ENCODE measurements around the gene GP9. TPM values are rescaled to one million over a fixed set of nuclear protein-coding genes. Genes with fewer than 3 reads are reported as not detected.

Gene GP9
- total and polyA plus RNA-seq, 2 experiments from 2014 or later = not detected

- Histone ChIP-seq H3K4me2 (no peak overlapping the region), H3K27ac (no peak overlapping the region), H3K4me3 (no peak overlapping the region), H4K20me1 (ENCODE audit: insufficient read depth, poor library complexity, severe bottlenecking) (no peaks in the 10 kb centered on the region), H3K36me3 (replicated peaks; ENCODE audit: insufficient read depth, low read depth) (no peaks in the 10 kb centered on the region), H3K79me2 (no peaks in the 10 kb centered on the region), H3K9me3 (ENCODE audit: low read depth) (no peaks in the 10 kb centered on the region), H3K27me3 (no peaks in the 10 kb centered on the region), H2AFZ (no peak overlapping the region), H3K4me1 (ENCODE audit: insufficient read depth) (peaks cover 2% of the 10 kb centered on the region), H3K9me2 (replicated peaks; ENCODE audit: insufficient read depth) (no peaks in the 10 kb centered on the region)
- TF ChIP-seq EZH2 (IDR thresholded peaks at IDR 0.05; ENCODE audit: borderline replicate concordance) = no peak
- TF ChIP-seq CTCF (IDR thresholded peaks at IDR 0.05; ENCODE audit: poor library complexity) = no peak
- TF ChIP-seq EZH2phosphoT487 (IDR thresholded peaks at IDR 0.05; ENCODE audit: low read depth, severe bottlenecking, unreplicated experiment) = no peak
- WGBS (ENCODE audit: low lambda C conversion rate, missing lambda C conversion rate) = 77% methylated on average over 10 of the region's 10 CpGs
- no peak for DNase-seq (ENCODE audit: low spot score)
These were observed 28.9 kb upstream of the GP9 start for GRCh38 chr3:129031476-129032215.

GRCh38 chr3:129032716-129033115 is 27.9 kb upstream of the GP9 start:
- Histone ChIP-seq H3K4me3 (no peak overlapping the region), H3K36me3 (replicated peaks; ENCODE audit: insufficient read depth, low read depth) (no peaks in the 10 kb centered on the region), H3K9me3 (ENCODE audit: low read depth) (no peaks in the 10 kb centered on the region), H3K9me2 (replicated peaks; ENCODE audit: insufficient read depth) (no peaks in the 10 kb centered on the region), H3K27ac (no peak overlapping the region), H3K27me3 (no peaks in the 10 kb centered on the region), H3K4me2 (no peak overlapping the region), H4K20me1 (ENCODE audit: insufficient read depth, poor library complexity, severe bottlenecking) (no peaks in the 10 kb centered on the region), H2AFZ (no peak overlapping the region), H3K4me1 (ENCODE audit: insufficient read depth) (no peaks in the 10 kb centered on the region), H3K79me2 (no peaks in the 10 kb centered on the region)
- no peak for TF ChIP-seq EZH2phosphoT487 (IDR thresholded peaks at IDR 0.05; ENCODE audit: low read depth, severe bottlenecking, unreplicated experiment)
- no peak for TF ChIP-seq EZH2 (IDR thresholded peaks at IDR 0.05; ENCODE audit: borderline replicate concordance)
- no peak for TF ChIP-seq CTCF (IDR thresholded peaks at IDR 0.05; ENCODE audit: poor library complexity)
- DNase-seq (ENCODE audit: low spot score) = no peak
- WGBS (ENCODE audit: low lambda C conversion rate, missing lambda C conversion rate) = 91% methylated on average over 14 of the region's 14 CpGs

- no peaks in the 10 kb centered on the region for H3K36me3 ChIP-seq (replicated peaks; ENCODE audit: insufficient read depth, low read depth)
- H3K27ac ChIP-seq = no peak overlapping the region
- H3K4me1 ChIP-seq (ENCODE audit: insufficient read depth) = no peaks in the 10 kb centered on the region
- H3K27me3 ChIP-seq = no peaks in the 10 kb centered on the region
- H3K9me2 ChIP-seq (replicated peaks; ENCODE audit: insufficient read depth) = no peaks in the 10 kb centered on the region
- H4K20me1 ChIP-seq (ENCODE audit: insufficient read depth, poor library complexity, severe bottlenecking) = no peaks in the 10 kb centered on the region
- H2AFZ ChIP-seq = no peak overlapping the region
- no peak overlapping the region for H3K4me2 ChIP-seq
- 94% methylated on average over 7 of the region's 7 CpGs for WGBS (ENCODE audit: low lambda C conversion rate, missing lambda C conversion rate)
- TF ChIP-seq CTCF (IDR thresholded peaks at IDR 0.05; ENCODE audit: poor library complexity) (no peak), EZH2phosphoT487 (IDR thresholded peaks at IDR 0.05; ENCODE audit: low read depth, severe bottlenecking, unreplicated experiment) (no peak), EZH2 (IDR thresholded peaks at IDR 0.05; ENCODE audit: borderline replicate concordance) (no peak)
- H3K4me3 ChIP-seq = no peak overlapping the region
- DNase-seq (ENCODE audit: low spot score) = no peak
- H3K79me2 ChIP-seq = no peaks in the 10 kb centered on the region
- no peaks in the 10 kb centered on the region for H3K9me3 ChIP-seq (ENCODE audit: low read depth)
These were observed 27.4 kb upstream of the GP9 start for GRCh38 chr3:129033151-129033550.
